ENCODE data around the gene C6orf89.
A peak's percentile ranks its signal among the peaks of the same experiment; 100 is the strongest.

C6orf89 gene

DNA sequence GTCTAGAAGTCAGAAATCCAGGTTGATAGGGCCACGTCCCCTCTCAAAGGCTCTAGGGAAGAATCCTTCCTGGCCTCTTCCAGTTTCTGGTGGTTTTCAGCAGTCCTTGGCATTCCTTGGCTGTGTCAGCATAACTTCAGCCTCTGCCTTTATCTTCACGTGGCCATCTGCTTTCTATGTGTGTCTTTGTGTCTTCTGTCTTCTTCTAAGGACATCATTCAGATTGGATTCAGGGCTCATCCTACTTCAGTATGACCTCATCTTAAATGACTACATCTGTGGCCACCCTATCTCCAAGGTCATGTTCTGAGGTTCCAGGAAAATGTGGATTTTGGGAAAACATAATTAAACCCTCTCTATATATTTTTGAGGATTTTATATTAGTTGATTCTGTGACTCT, 23.0 kb downstream of the C6orf89 start:
- TF ChIP-seq, protein P1, sequence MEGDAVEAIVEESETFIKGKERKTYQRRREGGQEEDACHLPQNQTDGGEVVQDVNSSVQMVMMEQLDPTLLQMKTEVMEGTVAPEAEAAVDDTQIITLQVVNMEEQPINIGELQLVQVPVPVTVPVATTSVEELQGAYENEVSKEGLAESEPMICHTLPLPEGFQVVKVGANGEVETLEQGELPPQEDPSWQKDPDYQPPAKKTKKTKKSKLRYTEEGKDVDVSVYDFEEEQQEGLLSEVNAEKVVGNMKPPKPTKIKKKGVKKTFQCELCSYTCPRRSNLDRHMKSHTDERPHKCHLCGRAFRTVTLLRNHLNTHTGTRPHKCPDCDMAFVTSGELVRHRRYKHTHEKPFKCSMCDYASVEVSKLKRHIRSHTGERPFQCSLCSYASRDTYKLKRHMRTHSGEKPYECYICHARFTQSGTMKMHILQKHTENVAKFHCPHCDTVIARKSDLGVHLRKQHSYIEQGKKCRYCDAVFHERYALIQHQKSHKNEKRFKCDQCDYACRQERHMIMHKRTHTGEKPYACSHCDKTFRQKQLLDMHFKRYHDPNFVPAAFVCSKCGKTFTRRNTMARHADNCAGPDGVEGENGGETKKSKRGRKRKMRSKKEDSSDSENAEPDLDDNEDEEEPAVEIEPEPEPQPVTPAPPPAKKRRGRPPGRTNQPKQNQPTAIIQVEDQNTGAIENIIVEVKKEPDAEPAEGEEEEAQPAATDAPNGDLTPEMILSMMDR (IDR thresholded peaks at IDR 0.05; ENCODE audit: control extremely low read depth, extremely low read depth, low read depth, missing control alignments) = no peak
- POLR2A ChIA-PET = no interaction called here
- CTCF ChIA-PET = no interaction called here
- no peak for DNase-seq (ENCODE audit: extremely low spot score)

DNA sequence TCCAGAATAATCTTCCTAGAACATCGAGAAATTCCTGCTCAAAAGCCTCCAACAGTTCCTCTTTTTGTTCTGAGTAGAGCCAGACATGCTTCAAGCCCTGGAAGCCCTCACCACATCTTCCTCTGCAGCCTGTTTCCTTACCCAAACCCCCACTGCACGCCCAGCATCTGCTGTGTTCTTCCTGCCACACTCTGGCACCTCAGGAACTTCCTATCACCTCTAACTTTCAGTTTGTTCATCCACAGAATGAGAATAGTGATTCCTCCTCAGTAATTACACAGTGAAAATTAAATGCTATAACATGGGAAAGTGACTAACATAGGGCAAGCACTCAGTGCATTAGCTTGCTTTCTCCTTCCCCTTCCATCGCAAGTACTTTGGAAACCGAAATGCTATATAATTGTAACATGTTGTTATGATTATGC, 26.3 kb downstream of the C6orf89 start:
- ChIA-PET POLR2A (no interaction called here), CTCF (no interaction called here)
- no peak for DNase-seq (ENCODE audit: extremely low spot score)
- TF ChIP-seq, protein P1 (IDR thresholded peaks at IDR 0.05; ENCODE audit: control extremely low read depth, extremely low read depth, low read depth, missing control alignments) = no peak

DNA sequence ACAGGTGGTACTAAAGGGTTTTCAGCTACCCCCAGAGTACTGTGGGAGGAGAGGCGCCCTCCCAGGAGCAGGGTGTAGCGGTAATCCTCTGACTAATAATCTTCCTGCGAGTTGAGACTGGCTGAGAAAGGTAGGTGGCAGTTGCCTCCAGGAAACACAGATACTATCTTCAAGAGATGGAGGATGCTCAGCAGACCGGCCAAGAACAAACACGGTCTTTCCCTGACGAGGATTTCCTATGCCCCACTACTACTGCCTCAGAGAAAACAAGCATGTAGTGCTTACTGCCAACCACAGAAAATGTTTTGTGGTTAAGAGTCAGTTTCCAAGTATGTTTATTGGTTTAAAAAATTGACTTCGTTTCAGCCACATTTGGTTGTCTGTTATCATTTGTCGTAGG, 26.8 kb downstream of the C6orf89 start:
- ChIA-PET POLR2A (no interaction called here), CTCF (interaction anchor here (1.4 to 1.7 kb wide), 2 partner anchors 9 to 23 kb away, joined by 3 to 5 read pairs; no protein-coding TSS in a partner anchor)
- TF ChIP-seq, protein P1 (IDR thresholded peaks at IDR 0.05; ENCODE audit: control extremely low read depth, extremely low read depth, low read depth, missing control alignments) = no peak
- DNase-seq (ENCODE audit: extremely low spot score) = peak; percentile 64

DNA sequence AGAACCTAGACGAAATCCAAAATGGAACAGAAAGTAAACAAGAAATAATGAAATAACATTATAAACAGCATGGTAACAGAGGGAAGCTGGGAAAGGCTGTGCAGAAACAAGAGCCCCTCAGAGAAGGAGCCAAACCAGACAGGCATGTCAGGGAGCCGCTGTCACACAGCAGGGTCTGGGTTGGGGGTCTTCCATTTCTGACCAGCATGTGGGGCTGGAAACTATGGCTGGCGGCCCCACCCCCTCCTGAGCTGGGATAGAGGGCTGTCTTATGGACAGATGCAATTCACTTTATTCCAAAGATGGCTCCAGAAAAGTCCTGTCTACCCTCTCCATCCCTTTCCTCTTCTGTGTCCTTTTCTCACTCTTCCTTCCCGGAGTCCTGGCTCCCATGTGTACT, 27.3 kb downstream of the C6orf89 start:
- CTCF ChIA-PET = interaction anchor here (1.4 to 2.1 kb wide), 3 partner anchors 9 to 105 kb away, joined by 3 to 5 read pairs (median 4); no protein-coding TSS in a partner anchor
- DNase-seq (ENCODE audit: extremely low spot score) = no peak
- POLR2A ChIA-PET = no interaction called here
- TF ChIP-seq, protein P1 (IDR thresholded peaks at IDR 0.05; ENCODE audit: control extremely low read depth, extremely low read depth, low read depth, missing control alignments) = no peak

DNA sequence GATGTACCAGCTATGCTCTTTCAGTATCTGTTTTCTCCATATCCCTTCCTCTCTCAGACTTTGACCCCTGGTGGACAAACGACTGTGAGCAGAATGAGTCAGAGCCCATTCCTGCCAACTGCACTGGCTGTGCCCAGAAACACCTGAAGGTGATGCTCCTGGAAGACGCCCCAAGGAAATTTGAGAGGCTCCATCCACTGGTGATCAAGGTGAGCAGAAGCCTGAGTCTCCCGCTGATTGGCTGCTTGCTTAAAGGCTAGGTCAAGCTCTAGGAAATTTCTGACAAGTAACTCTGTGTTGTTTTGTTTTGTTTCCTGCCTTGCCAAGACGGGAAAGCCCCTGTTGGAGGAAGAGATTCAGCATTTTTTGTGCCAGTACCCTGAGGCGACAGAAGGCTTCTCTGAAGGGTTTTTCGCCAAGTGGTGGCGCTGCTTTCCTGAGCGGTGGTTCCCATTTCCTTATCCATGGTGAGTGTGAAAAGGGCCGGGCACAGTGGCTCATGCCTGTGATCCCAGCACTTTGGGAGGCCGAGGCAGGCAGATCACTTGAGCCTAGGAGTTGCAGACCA, 28.6 kb downstream of the C6orf89 start:
- ChIA-PET POLR2A (no interaction called here), CTCF (interaction anchor here (0.9 to 2.1 kb wide), 5 partner anchors 10 to 103 kb away, joined by 3 to 5 read pairs (median 3); no protein-coding TSS in a partner anchor)
- TF ChIP-seq, protein P1 (IDR thresholded peaks at IDR 0.05; ENCODE audit: control extremely low read depth, extremely low read depth, low read depth, missing control alignments) = no peak
- no peak for DNase-seq (ENCODE audit: extremely low spot score)

DNA sequence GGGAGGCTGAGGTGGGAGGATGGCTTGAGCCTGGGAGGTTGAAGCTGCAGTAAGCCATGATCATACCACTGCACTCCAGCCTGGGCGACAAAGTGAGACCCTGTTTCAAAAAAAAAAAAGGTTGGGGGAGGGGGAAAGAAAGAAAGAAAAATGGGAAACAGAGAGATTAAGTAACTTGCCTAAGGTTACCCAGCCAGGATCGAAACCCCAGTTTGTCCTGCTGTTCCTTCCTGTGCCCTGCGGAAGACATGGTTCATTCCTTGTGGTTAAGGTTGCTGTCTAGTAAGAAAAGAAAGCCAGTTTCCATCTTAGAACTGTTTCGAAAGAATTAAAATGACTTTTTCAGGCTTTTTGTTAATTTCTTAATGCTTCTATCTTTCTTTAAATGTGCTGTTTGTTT, 29.8 kb downstream of the C6orf89 start:
- CTCF ChIA-PET = interaction anchor here (1.3 kb wide), 1 partner anchor 102 kb away, joined by 4 read pairs; no protein-coding TSS in a partner anchor
- POLR2A ChIA-PET = no interaction called here
- DNase-seq (ENCODE audit: extremely low spot score) = no peak
- TF ChIP-seq, protein P1 (IDR thresholded peaks at IDR 0.05; ENCODE audit: control extremely low read depth, extremely low read depth, low read depth, missing control alignments) = no peak
